Stimulated activated CD4-positive, alpha-beta T cell treated with anti-CD3 and anti-CD28 coated beads, Interleukin-4, amount 100 ng/mL, for 48 hours (primary cell): ENCODE data around the gene SUSD1.
"Not testable (repeated sequence)": the region's sequence is repeated elsewhere in the genome, so short reads cannot be mapped to it uniquely, and the experiment has no call there.

Experiments used
- DNase-seq, 2 donors: peaks; one replicate each; pipeline ENCODE4 v3.0.0-alpha.2; 2020; ENCODE audit warnings: low read depth in 2 of 2

The SUSD1 gene

GRCh38 chr9:112174965-112175795 is at the start of gene SUSD1:
TSS of gene SUSD1 (minus strand) at chr9:112175297. CDS start at chr9:112175235, 62 bp downstream.
- DNase-seq: peak; percentile 7 to 11

- DNase-seq: no peak
Observed at GRCh38 chr9:112224401-112225289, 49.5 kb upstream of the SUSD1 start.

GRCh38 chr9:112218908-112219307 is 43.8 kb upstream of the SUSD1 start:
- DNase-seq: no peak

- no peak for DNase-seq
Observed at GRCh38 chr9:112212926-112213325, 37.8 kb upstream of the SUSD1 start.

GRCh38 chr9:112207451-112207850 is 32.4 kb upstream of the SUSD1 start:
- no peak for DNase-seq

- DNase-seq: no peak
Observed at GRCh38 chr9:112203536-112203935, 28.4 kb upstream of the SUSD1 start.

- no peak for DNase-seq
Observed at GRCh38 chr9:112200711-112201110, 25.6 kb upstream of the SUSD1 start.

- DNase-seq: no peak
Observed at GRCh38 chr9:112198646-112199045, 23.5 kb upstream of the SUSD1 start.

GRCh38 chr9:112194969-112195431 is 19.9 kb upstream of the SUSD1 start:
- no peak for DNase-seq

GRCh38 chr9:112193572-112194288 is 18.6 kb upstream of the SUSD1 start:
- DNase-seq: no peak

- DNase-seq: not testable (repeated sequence)
Observed at GRCh38 chr9:112190320-112190719, 15.2 kb upstream of the SUSD1 start.

GRCh38 chr9:112188884-112189283 is 13.8 kb upstream of the SUSD1 start:
- no peak for DNase-seq

- DNase-seq: no peak
Observed at GRCh38 chr9:112187404-112187803, 12.3 kb upstream of the SUSD1 start.

GRCh38 chr9:112186695-112187094 is 11.6 kb upstream of the SUSD1 start:
- no peak for DNase-seq

- DNase-seq: no peak
Observed at GRCh38 chr9:112184946-112185345, 9.8 kb upstream of the SUSD1 start.

GRCh38 chr9:112184221-112184620 is 9.1 kb upstream of the SUSD1 start:
- DNase-seq: no peak

- DNase-seq: peak; percentile 12 to 26
Observed at GRCh38 chr9:112180387-112180881, 5.3 kb upstream of the SUSD1 start.

GRCh38 chr9:112179816-112180215 is 4.7 kb upstream of the SUSD1 start:
- DNase-seq: no peak

GRCh38 chr9:112176524-112176923 is 1.4 kb upstream of the SUSD1 start:
- DNase-seq: no peak

GRCh38 chr9:112175796-112176315 is 759 bp upstream of the SUSD1 start:
- DNase-seq: no peak

- peak; percentile 67 to 68 for DNase-seq
Observed at GRCh38 chr9:112174222-112174964, 704 bp downstream of the SUSD1 start.
